CD14-positive monocyte (primary cell): ENCODE measurements around the gene EML1. TPM values are rescaled to one million over a fixed set of nuclear protein-coding genes. Genes with fewer than 3 reads are reported as not detected.

Experiments
- DNase-seq, 3 donors: peaks; one replicate each; pipeline ENCODE4 v3.0.0-alpha.2; 2011 to 2022
- H2AFZ ChIP-seq: 2 replicates; pipeline ENCODE4 v1.6.0; 2012; ENCODE audit warnings: mild to moderate bottlenecking, low read depth, low read length, inconsistent platforms; ENCODE audit not compliant: insufficient read depth, poor library complexity, severe bottlenecking
- H3K27ac ChIP-seq, 2 donors: 1 replicate in 1 of 2; 2 replicates in 1 of 2; pipeline ENCODE4 v1.5.1; 2012 to 2013; ENCODE audit warnings: low read length in 2 of 2, control low read depth in 1 of 2, inconsistent platforms in 1 of 2, low read depth in 1 of 2, mild to moderate bottlenecking in 1 of 2
- H3K27me3 ChIP-seq, 2 donors: one replicate each; pipeline versions ENCODE4 v1.6.0 to v1.6.1; 2011 to 2013; ENCODE audit warnings: low read length in 2 of 2; ENCODE audit not compliant: control insufficient read depth in 2 of 2, insufficient read depth in 2 of 2
- H3K36me3 ChIP-seq, 2 donors: replicated peaks in 1 of 2; 1 replicate in 1 of 2; 2 replicates in 1 of 2; pipeline versions ENCODE4 v1.5.1 to v1.6.1; 2012 to 2013; ENCODE audit warnings: low read length in 2 of 2, control low read depth in 1 of 2, inconsistent platforms in 1 of 2, mild to moderate bottlenecking in 1 of 2; ENCODE audit not compliant: insufficient read depth in 2 of 2, control insufficient read depth in 1 of 2
- H3K4me1 ChIP-seq, 2 donors: 1 replicate in 1 of 2; 2 replicates in 1 of 2; pipeline versions ENCODE4 v1.5.1 to v1.6.1; 2012 to 2013; ENCODE audit warnings: low read length in 2 of 2, control low read depth in 1 of 2, inconsistent platforms in 1 of 2, mild to moderate bottlenecking in 1 of 2, moderate library complexity in 1 of 2; ENCODE audit not compliant: insufficient read depth in 2 of 2, control insufficient read depth in 1 of 2
- H3K4me2 ChIP-seq: replicated peaks from 2 replicates; pipeline ENCODE3; 2012; ENCODE audit warnings: low read length, moderate library complexity, mild to moderate bottlenecking; ENCODE audit not compliant: poor library complexity, severe bottlenecking; ENCODE audit errors: extremely low read depth
- H3K4me3 ChIP-seq, 3 experiments: fragments of 200-600 bp in 1 of 3; sonication (generic) in 1 of 3; replicated peaks in 1 of 3; 1 replicate in 2 of 3; 2 replicates in 1 of 3; pipeline ENCODE4 v1.5.1; 2011 to 2013; ENCODE audit warnings: low read length in 3 of 3, mild to moderate bottlenecking in 3 of 3, control low read depth in 2 of 3, low read depth in 2 of 3, inconsistent platforms in 1 of 3, moderate library complexity in 1 of 3
- H3K79me2 ChIP-seq: 2 replicates; pipeline ENCODE4 v1.6.0; 2012; ENCODE audit warnings: mild to moderate bottlenecking, control low read depth, inconsistent platforms, low read length, moderate library complexity; ENCODE audit not compliant: insufficient read depth
- H3K9ac ChIP-seq: 2 replicates; pipeline ENCODE4 v1.6.0; 2017; ENCODE audit warnings: low read length, mild to moderate bottlenecking; ENCODE audit not compliant: insufficient read depth, poor library complexity, severe bottlenecking
- H3K9me3 ChIP-seq, 2 donors: replicated peaks in 1 of 2; 1 replicate in 1 of 2; 2 replicates in 1 of 2; pipeline versions ENCODE4 v1.5.1 to v1.6.1; 2012 to 2013; ENCODE audit warnings: low read length in 2 of 2, control low read depth in 1 of 2; ENCODE audit not compliant: control insufficient read depth in 1 of 2, insufficient read depth in 1 of 2
- H4K20me1 ChIP-seq: 2 replicates; pipeline ENCODE4 v1.6.0; 2012; ENCODE audit warnings: mild to moderate bottlenecking, low read length, control low read depth, moderate library complexity; ENCODE audit not compliant: insufficient read depth
- H3K27ac Mint-ChIP-seq, 7 donors: one replicate each; pipeline ENCODE4 v1.8.0; 2020; ENCODE audit warnings: mild to moderate bottlenecking in 7 of 7, mixed read lengths in 7 of 7, moderate library complexity in 6 of 7, inconsistent platforms in 2 of 7
- H3K27me3 Mint-ChIP-seq, 3 donors: one replicate each; pipeline ENCODE4 v1.8.0; 2021 to 2022; ENCODE audit warnings: low read depth in 3 of 3, mild to moderate bottlenecking in 3 of 3, mixed read lengths in 3 of 3, moderate library complexity in 3 of 3, inconsistent platforms in 1 of 3
- H3K36me3 Mint-ChIP-seq, 2 donors: one replicate each; pipeline ENCODE4 v1.8.0; 2020; ENCODE audit warnings: mixed read lengths in 2 of 2, inconsistent platforms in 1 of 2, mild to moderate bottlenecking in 1 of 2
- H3K4me1 Mint-ChIP-seq: one replicate; pipeline ENCODE4 v1.8.0; 2020; ENCODE audit warnings: mild to moderate bottlenecking, mixed read lengths
- H3K4me3 Mint-ChIP-seq, 2 donors: one replicate each; pipeline ENCODE4 v1.8.0; 2020; ENCODE audit warnings: mild to moderate bottlenecking in 2 of 2, mixed read lengths in 2 of 2, moderate library complexity in 1 of 2
- H3K9me3 Mint-ChIP-seq, 7 donors: one replicate each; pipeline ENCODE4 v1.8.0; 2020 to 2022; ENCODE audit warnings: mixed read lengths in 7 of 7, mild to moderate bottlenecking in 6 of 7, moderate library complexity in 6 of 7, inconsistent platforms in 2 of 7
- WGBS: methylation state at CpG from one replicate; pipeline ENCODE4 v1.1.5; 2013; ENCODE audit warnings: missing lambda C conversion rate; ENCODE audit not compliant: insufficient coverage; 5-methylcytosine and 5-hydroxymethylcytosine counted together
- intact Hi-C, 2 donors: fragments of 100-400 bp; cut with micrococcal nuclease; formaldehyde crosslinking; loops; one replicate each; pipeline versions ENCODE4 v1.15.0 to v1.15.1; 2023
- polyA plus RNA-seq, 3 donors: library from polyadenylated mRNA; depleted of rRNA in 1 of 3; unstranded in 2 of 3; stranded (reverse) in 1 of 3; fragments of 300-500 nt in 2 of 3; fragments of >200 nt in 1 of 3; fragmentation: Illumina TruSeq in 2 of 3; gene quantifications; 1 replicate in 2 of 3; 2 replicates in 1 of 3; pipeline ENCODE4 v1.2.3, GENCODE V29; 2012 to 2021
- TF ChIP-seq, protein P1 (sequence below): fragments of 200-600 bp; IDR thresholded peaks from one replicate; pipeline ENCODE4 v1.8.0; 2022; ENCODE audit warnings: antibody characterized with exemption, mild to moderate bottlenecking

The EML1 gene
- polyA plus RNA-seq, 3 donors, result not detected

GRCh38 chr14:99779751-99780150 is 13.5 kb upstream of the EML1 start:
- H4K20me1 ChIP-seq, result no peaks in the 10 kb centered on the region
- no CpG with 5 or more reads among the region's 1 CpG for whole genome bisulfite sequencing
- DNase-seq, result no peak
- H3K27me3 ChIP-seq, result no peaks in the 10 kb centered on the region
- Mint-ChIP-seq H3K4me3 (no peak overlapping the region), H3K27ac (no peak overlapping the region), H3K4me1 (peaks cover 3% of the 10 kb centered on the region), H3K9me3 (peaks cover 2 to 24% (median 8%) of the 10 kb centered on the region in 7 donors), H3K27me3 (peaks cover 9 to 25% (median 15%) of the 10 kb centered on the region in 3 donors), H3K36me3 (no peaks in the 10 kb centered on the region)
- no peak overlapping the region for H3K9ac ChIP-seq
- no peak overlapping the region for H2AFZ ChIP-seq
- H3K27ac ChIP-seq, result no peak overlapping the region
- H3K4me3 ChIP-seq, result no peak overlapping the region
- H3K9me3 ChIP-seq, result peaks cover 0 to 10% of the 10 kb centered on the region in 2 donors
- TF ChIP-seq, protein P1, sequence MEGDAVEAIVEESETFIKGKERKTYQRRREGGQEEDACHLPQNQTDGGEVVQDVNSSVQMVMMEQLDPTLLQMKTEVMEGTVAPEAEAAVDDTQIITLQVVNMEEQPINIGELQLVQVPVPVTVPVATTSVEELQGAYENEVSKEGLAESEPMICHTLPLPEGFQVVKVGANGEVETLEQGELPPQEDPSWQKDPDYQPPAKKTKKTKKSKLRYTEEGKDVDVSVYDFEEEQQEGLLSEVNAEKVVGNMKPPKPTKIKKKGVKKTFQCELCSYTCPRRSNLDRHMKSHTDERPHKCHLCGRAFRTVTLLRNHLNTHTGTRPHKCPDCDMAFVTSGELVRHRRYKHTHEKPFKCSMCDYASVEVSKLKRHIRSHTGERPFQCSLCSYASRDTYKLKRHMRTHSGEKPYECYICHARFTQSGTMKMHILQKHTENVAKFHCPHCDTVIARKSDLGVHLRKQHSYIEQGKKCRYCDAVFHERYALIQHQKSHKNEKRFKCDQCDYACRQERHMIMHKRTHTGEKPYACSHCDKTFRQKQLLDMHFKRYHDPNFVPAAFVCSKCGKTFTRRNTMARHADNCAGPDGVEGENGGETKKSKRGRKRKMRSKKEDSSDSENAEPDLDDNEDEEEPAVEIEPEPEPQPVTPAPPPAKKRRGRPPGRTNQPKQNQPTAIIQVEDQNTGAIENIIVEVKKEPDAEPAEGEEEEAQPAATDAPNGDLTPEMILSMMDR, result no peak
- H3K79me2 ChIP-seq, result no peaks in the 10 kb centered on the region
- H3K36me3 ChIP-seq, result no peaks in the 10 kb centered on the region
- intact Hi-C loops, result no loop called here
- H3K4me1 ChIP-seq, result no peaks in the 10 kb centered on the region
- no peak overlapping the region for H3K4me2 ChIP-seq

- TF ChIP-seq, protein P1, result no peak
- no peak overlapping the region for H2AFZ ChIP-seq
- H3K4me3 ChIP-seq, result no peak overlapping the region
- DNase-seq, result no peak
- no peaks in the 10 kb centered on the region for H4K20me1 ChIP-seq
- no peaks in the 10 kb centered on the region for H3K4me1 Mint-ChIP-seq
- 88% methylated on average over 5 of the region's 9 CpGs for WGBS
- no peaks in the 10 kb centered on the region for H3K36me3 Mint-ChIP-seq
- H3K4me2 ChIP-seq, result no peak overlapping the region
- no peak overlapping the region for H3K9ac ChIP-seq
- no peak overlapping the region for H3K27ac Mint-ChIP-seq
- no peaks in the 10 kb centered on the region for H3K27me3 ChIP-seq
- no peaks in the 10 kb centered on the region for H3K4me1 ChIP-seq
- peaks cover 2 to 24% (median 8%) of the 10 kb centered on the region in 7 donors for H3K9me3 Mint-ChIP-seq
- intact Hi-C loops, result no loop called here
- H3K79me2 ChIP-seq, result no peaks in the 10 kb centered on the region
- H3K27me3 Mint-ChIP-seq, result peaks cover 11 to 22% (median 16%) of the 10 kb centered on the region in 3 donors
- peaks cover 0 to 10% of the 10 kb centered on the region in 2 donors for H3K9me3 ChIP-seq
- H3K36me3 ChIP-seq, result no peaks in the 10 kb centered on the region
- H3K4me3 Mint-ChIP-seq, result no peak overlapping the region
- H3K27ac ChIP-seq, result no peak overlapping the region
Measured at GRCh38 chr14:99780690-99781089, 12.5 kb upstream of the EML1 start.
